Measurements from ENCODE around the gene ARL2BP. TPM values are rescaled to one million over a fixed set of nuclear protein-coding genes. Genes with fewer than 3 reads are reported as not detected.
"Not testable (repeated sequence)": the region's sequence is repeated elsewhere in the genome, so short reads cannot be mapped to it uniquely, and the experiment has no call there.

The ARL2BP gene
- total RNA-seq, 1 experiment from 2014 or later: 104 TPM

DNA sequence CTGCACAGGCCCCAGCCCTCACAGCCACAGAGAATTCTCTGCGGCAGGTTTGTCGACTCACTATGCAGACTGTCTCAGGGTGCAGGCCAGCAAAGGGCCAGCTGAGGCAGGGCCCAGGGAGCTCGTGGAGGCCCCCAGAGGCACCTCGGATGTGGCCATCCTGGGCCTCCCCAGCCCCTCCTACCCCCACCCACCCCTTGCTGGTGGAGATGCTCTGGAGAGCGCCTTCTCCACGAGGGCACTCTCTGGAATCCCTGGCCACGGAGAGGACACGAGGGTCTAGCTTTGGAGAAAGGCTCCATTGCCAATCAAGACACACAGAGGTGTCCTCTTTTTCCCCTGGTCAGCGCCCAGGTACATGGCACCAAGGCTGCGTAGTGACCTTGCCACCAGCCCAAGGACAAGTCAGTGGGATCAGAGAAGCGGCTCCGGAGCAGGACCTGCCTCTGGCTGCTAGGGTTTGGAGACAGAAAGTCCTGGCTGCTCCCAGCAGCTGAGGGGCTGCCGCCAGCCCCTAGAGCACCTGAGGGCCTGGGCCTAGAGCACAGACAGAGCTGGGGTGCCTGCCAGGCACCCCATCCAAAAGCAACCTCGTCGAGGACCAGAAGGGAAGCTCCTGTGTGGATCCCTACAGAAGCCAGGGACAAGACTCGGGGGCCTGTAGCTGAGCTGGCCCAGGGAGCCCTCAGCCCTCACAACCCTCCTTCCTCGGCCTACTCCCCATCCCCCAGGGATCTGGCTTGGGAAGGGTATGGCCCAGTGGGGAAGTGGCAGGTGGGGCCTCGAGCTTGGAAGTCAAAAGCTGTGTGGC is 18.7 kb downstream of the ARL2BP start:
- no peak for DNase-seq (ENCODE audit: low read depth)

DNA sequence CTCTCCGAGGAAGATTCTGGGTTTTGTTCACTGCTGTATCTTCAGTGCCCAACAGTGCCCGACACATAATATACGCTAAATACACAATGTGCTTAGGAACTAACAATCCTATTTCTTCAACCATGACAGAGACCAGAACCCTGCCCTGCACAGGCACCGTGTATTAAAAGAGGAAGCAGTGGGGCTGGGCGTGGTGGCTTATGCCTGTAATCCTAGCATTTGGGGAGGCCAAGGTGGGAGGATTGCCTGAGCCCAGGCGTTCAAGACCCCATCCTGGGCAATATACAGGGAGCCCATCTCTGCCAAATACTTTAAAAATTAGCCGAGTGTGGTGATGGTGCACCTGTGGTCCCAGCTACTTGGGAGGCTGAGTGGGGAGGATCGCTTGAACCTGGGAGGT is 19.3 kb downstream of the ARL2BP start:
- no peak for DNase-seq (ENCODE audit: low read depth)

DNA sequence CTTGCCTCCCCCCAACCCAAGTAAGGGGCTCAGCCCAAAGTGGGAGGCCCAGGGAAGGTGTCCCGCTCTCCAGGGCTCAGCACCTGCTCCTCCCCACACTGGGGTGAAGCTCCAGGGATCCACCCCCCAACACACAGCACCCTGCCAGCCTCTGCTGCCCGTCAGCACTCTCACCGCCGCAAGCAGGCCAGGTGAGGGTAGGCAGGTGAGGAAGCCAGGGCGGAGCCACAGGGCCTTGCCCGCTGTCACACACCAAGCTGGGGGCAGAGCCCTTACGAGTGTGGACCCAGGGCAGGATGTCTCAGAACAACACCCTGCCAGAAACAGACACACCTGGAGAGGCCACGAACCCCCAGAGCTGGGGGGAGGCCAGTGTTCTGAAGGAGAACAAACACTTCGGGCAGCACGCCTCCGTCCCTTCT is 19.9 kb downstream of the ARL2BP start:
- no peak for DNase-seq (ENCODE audit: low read depth)

DNA sequence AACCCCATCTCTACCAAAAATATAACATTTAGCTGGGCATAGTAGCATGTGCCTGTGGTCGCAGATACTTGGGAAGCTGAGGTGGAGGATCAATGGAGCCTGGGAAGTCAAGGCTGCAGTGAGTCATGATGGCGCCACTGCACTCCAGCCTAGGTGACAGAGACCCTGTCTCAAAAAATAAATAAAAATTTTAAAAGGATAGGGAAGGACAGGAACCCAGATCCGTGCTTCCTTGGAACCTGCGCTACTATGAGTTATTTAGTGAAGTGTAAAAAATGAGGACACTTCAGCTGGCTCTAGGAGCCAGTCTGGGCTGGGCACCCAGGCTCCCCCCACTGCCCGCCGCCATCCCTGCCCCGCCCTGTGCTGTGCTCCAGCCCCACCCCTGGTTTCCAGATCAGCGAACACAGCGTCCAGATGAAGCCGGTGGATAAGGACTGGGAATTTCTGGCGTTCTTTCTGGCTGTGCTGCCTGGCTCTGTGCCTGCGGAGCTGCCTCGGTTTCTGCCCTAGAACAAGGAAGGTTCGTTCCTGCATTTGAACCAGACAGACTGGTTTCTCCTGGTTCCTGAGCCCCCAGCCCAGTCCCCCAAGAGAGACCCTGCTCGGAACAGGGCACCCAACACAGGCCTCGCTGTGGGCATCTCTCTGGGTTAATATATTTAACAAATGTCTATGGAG is 20.9 kb downstream of the ARL2BP start:
- peak; percentile 59 for DNase-seq (ENCODE audit: low read depth)

DNA sequence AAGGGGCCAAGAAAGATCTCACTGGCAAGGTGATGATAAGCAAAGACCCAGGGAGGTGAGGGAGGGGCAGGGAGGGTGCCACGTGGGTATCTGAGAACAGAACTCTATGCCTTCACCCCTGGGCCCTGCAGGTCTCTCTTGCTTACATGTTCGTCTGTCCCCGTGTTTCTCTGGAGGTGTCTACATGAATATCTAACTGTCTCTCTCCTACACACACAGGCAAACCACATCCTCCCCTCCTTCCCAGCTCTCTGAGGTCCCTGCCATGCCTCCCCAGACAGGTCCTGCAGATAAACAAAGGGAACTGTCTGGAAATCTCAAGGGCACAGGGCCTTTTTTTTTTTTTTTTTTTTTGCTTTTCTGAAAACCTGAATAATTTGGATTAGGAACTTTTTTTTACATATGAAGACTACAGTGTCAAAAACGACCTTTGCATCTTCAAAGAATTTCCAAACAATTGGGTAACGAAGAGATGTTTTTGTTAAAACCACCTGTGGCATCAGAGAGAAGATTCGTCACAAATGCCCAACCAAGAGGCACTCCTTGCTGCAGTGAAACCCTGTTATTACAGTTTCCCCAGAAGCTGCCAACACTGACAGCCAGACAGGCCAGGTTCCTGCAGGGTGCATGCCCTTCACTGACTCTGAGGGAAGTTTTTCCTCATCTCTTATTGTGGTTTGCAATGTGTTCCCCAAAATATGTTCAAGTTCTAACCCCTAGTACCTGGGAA is 21.6 kb downstream of the ARL2BP start:
- DNase-seq (ENCODE audit: low read depth): peak; percentile 33

DNA sequence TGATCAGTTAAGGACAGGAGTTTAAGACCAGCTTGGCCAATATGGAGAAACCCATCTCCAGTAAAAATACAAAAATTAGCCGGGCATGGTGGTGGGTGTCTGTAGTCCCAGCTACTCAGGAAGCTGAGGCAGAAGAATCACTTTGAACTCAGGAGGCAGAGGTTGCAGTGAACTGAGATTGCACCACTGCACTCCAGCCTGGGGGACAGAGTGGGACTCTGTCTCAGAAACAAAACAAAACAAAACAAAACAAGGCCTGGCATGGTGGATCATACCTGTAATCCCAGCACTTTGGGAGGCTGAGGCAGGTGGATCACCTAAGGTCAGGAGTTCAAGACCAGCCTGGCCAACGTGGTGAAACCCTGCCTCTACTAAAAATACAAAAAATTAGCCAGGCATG is 22.3 kb downstream of the ARL2BP start:
- DNase-seq (ENCODE audit: low read depth): not testable (repeated sequence)

DNA sequence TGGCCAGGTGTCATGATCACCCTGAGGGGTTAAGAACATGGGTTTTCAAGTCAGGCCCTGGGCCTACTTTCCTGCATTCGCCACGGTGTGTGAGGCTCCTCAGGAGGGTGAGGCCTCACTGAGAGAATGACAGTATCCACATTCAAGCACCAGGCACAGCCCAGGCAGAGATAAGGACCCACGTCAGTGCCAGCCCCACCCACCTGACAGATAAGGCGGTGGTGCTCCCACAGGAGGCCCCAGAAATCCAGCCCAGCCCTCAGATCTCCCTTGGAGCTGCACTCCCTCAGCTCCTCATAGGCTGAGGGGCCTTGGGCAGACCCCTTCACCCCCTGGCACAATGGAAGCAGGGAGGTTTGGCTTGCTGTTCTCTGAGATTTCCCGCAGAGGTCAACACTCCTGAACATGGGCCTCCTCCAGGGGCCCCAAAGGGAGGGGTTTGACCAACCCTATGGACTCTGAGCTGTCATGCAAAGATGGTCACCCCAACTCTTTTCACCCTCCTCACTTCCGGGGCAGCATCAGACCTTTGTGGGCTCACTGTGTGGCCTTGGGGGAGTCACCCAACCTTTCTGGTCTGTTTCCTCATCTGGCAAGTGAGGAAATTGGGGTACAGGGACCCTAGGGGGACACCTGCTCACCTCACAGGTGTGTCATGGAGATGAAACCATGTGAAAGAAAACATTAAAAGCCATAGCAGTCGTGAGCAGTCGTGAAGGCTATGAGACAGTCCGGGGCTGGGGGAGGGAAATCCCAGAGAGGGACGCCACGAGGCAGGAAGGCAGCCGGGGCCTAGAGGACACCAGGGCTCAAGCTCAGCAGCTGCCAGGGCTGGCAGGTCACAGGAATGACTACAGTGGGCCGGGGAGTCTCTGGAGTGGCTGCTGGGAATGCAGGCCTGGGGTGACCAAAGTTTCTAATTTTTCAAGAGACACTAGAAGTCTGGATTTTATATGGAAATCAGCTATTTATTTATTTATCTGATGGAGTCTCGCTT is 24.0 kb downstream of the ARL2BP start:
- DNase-seq (ENCODE audit: low read depth): no peak

DNA sequence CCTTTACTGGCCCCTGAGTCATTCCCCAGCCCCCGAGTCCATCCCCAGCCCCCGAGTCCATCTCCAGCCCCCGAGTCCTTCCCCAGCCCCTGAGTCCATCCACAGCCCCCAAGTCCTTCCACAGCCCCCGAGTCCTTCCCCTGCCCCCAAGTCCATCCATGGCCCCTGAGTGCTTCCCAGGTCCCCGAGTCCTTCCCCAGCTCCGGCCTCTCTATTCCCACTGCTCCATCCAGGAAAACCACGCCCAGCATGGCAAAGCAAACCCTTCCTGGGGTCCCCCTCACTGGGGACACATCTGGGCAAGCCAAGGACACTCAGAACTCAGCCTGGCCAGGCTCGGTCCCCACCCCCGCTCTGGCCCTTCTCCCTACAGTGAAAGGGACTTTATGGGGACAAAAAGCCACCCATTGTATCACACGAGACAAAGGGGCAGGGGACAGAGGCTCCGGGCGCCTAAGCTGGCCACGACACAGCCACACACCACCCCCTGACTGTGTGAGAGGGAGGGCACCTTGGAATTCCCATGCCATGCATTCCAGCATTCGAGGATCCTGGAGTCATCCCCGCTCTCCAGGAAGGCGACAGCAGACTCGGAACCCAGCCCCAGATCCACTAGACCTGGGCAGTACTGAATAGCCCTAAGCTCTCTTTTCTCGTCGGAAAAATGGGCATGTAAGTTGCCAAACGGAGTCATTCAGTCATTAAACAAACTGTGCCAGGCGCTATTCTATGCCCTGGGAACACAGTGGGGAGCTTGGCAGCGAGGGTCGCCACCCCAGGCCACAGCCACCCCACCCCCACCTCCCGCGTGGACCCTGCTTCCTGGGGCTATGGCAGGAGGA is 25.4 kb downstream of the ARL2BP start:
- DNase-seq (ENCODE audit: low read depth): no peak

DNA sequence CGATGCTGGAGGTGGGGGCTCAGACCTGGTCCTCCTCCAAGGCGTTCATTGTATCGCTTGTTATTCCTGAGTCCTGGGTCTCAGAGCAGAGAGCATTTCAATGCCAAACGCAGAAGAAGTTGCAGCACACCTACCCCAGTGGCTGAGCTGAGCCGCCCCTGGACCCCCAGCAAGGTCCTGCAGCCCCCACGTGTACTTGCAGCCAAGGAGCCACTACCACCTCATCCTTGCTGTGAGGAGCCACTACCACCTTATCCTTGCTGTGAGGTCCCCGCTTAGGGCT is 25.9 kb downstream of the ARL2BP start:
- no peak for DNase-seq (ENCODE audit: low read depth)

DNA sequence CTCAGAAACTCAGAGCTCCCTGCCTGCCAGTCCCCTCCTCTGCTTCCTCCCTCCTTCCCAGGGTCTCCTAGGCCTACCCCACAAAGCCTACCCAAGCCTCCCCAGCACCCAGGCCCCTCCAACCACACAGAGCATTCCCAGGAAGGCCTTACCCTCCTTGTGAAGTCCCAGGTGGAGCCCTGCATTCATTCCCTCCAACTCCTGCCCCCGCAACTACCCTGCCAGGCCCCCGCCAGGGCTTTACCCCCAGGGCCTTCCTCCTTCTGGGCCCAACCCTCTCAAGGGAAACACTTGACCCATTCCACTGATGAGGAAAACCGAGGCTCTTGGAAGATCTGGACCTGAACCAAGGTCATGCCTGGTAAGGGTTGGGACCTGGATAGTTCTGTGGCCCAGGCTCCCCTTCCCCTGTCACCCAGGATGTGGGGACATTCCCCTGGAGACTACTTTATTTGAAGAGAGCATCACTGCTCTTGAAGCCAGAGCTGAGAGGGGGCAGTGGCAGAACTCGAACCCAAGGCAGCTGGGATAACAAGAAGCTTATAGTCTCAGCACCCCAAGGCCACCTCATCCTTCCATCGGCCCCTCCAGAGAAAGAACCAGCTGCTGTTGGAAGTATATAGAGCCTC is 26.9 kb downstream of the ARL2BP start:
- DNase-seq (ENCODE audit: low read depth): no peak

DNA sequence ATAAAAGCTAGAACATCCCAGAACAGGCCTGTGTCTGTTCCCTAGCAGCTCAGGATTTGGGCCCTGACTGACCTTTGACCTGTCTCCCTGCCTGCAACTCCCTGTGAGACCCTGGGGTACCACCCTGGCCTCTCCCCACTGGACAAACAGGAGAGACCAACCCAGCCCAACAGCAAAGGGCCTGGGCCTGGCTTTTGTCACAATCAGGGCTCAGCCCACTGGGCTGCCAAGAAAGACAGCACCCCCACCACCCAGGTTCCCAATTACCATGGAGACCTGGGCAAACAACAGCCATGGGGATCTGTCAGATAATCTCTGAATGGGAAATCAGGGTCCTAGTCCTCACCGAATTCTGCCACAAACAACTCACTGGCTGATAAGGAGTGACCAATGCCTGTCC is 28.3 kb downstream of the ARL2BP start:
- DNase-seq (ENCODE audit: low read depth): no peak

DNA sequence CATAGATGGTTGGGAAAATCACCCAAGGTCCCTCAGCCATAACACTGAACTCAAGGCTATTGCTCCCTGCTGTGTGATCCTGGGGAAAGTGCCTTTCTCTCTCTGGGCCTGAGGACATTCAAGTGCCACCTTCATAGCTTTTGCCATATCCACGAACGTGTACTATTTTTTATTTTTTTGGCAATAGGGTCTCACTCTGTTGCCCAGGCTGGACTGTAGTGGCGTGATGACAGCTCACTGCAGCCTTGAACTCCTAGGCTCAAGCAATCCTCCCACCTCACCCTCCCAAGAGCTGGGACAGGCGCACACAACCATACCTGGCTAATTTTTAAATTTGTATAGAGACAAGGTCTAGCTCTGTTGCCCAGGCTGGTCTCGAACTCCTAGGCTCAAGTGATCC is 28.8 kb downstream of the ARL2BP start:
- DNase-seq (ENCODE audit: low read depth): no peak

DNA sequence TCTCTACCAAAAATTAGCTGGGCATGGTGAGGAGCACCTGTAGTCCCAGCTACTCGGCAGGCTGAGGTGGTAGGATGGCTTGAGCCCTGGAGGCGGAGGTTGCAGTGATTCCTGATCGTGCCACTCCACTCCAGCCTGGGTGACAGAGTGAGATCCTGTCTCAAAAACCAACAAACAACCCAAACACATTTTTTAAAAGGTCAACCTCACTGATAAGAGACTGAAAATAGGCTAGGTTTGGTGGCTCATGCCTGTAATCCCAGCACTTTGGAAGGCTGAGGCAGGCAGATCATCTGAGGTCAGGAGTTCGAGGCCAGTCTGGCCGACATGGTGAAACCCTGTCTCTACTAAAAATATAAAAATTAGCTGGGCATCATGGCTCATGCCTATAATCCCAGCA is 30.9 kb downstream of the ARL2BP start:
- not testable (repeated sequence) for DNase-seq (ENCODE audit: low read depth)

DNA sequence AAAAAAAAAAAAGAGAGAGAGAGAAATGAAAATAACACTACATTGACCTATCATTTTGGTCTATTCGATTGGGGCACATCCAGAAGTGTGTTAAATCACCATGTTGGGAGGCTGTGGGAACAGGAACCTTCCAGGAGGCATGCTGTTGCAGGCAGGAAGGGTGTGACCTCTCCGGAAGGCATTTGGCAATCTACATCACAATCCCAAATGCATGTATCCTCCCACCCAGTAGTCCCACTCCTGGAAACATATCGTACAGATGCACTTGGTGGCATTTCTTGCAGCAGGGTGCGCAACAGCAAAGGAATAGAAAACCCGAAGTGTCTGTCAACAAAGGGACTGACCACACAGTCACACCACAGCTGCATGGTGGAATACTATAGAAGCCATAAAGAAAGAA is 31.5 kb downstream of the ARL2BP start:
- no peak for DNase-seq (ENCODE audit: low read depth)

DNA sequence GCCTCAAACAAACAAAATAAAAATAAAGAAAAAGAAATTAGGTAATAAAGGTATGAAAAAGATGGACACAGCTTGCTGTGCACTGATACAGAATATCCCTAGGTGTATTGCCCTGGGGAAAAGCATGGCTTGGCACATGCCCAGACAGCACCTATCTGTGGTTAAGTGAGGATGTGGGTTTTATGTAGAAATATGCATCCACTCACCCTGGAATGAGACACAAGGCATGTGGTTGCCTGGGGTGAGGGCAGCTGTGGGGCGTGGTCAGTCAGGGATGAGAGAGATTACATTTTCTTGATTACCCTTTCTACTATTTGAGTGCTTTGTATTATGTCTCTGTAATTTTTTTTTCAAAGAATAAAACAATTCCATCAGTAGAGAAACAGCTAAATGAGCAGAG is 32.5 kb downstream of the ARL2BP start:
- DNase-seq (ENCODE audit: low read depth): peak; percentile 95

DNA sequence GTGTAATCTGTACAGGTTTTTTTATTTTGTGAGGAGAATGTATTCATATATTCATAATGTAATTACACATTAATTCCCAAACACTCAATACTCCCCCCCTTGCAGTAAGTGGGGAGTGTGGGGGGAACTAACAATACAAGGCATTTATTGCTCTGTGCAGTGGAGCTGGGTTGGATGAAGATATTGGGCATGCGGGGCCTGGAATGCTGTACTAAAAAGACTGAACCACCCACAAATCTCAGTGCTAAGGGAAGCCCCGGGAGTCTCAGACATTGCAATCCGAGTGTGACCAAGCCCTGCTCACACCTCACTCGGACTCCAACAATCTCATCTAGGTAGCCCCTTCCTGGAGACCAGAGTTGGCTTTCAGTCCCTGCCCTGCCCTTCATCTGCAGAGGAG is 33.4 kb downstream of the ARL2BP start:
- no peak for DNase-seq (ENCODE audit: low read depth)

DNA sequence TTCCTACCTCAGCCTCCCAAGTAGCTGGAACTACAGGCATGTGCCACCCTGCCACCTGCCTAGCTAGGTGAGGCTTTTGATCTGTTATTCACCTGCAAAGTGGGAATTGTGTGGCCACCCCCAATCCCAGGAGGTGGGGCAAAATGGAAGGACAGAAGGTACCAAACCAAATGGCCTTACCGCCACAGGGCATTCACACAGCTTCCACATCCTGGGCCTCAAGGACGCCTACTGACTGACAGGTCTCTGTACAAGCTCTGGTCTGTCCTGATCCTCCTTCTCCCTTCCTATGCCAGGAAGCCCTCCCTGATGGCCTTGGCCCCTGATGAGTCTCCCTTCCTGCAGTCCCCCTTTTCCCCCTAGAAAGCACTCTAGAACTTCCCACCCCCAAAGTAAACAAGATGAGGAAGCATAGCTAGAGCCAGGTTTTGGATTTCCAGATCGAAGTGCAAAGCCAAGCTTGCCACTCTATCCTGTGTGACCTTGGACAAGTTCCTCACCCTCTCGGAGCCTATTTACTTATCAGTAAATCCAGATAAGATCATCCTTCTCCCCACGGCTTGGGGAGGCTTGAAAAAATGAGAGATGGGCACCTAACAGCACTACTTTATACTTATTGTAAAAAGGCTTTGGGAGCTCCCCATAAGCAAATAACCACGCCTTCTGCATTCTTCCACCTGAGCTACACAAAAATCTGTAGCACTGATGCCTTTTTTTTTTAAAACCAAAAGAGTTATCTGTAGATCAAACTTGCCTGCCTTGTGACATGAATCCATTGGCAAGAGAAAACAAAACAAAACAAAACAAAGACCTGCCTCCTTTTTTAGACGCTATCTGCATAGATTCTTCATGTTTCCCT is 35.0 kb downstream of the ARL2BP start:
- DNase-seq (ENCODE audit: low read depth): no peak

DNA sequence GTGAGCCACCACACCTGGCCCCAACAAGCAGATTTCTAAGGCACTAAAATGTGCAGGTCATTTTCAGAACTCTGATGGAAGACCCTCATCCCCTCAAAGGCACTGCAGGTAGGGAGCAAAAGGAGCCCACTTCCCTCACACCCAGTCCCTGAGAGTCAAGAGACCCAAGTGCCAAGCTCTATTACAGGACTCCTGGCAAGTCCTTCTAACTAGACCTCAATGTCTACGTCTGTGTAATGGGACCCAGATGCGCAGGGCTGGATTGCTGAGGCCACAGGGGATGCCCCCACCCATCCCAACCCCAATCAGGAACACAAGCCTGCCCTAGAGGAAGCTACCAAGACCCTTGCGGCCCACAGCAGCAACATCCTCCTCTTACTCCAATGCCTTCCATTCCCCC is 36.7 kb downstream of the ARL2BP start:
- DNase-seq (ENCODE audit: low read depth): no peak

DNA sequence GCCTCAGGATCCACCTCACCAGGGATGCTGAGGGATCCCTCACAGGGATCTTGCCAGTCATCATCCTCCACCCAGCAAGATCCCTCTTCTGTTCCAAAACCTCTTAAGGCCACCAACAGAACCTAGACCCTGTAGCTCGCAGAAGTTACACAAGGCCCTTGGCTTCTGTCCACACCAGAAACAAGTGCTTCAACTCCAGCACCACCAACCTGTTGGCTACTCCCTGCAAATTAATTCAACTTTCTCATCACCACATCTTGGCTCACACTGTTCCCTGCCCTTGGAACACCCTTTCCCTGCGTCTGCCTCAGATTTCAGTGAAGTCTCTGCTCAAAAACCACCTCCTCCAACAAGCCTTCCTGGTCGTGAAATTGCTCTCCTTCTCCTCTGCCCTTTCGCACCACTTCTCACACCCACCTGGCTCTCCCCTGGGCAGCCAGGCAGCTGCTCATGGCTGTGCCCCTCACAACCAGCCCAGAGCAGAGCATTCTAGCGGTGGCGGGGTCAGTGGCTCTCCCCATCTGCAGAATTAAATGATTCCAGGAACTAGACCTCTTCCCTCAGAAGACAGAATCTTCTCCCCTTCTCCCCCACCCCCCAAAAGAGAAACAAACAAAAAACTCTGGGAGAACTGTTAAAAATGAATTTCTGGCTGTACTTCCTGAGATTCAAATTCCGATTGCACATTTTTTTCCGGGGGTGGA is 37.6 kb downstream of the ARL2BP start:
- no peak for DNase-seq (ENCODE audit: low read depth)

Measured in M059J (cell line).